HL-60 (cell line): Measurements from ENCODE around the gene PRM1.

ENCODE experiments used
- DNase-seq, 2 experiments: peaks; one replicate each; pipeline ENCODE4 v3.0.0-alpha.2; 2010 to 2020; ENCODE audit warnings: low read depth in 1 of 2, low spot score in 1 of 2
- H3K27ac ChIP-seq: fragments of 250-450 bp; sonication (Bioruptor Pico); replicated peaks from 2 replicates; pipeline ENCODE4 v1.5.1; 2020; ENCODE audit warnings: mild to moderate bottlenecking, moderate library complexity
- H3K27me3 ChIP-seq: fragments of 250-450 bp; sonication (Bioruptor Pico); 2 replicates; pipeline ENCODE4 v1.5.1; 2021; ENCODE audit warnings: mild to moderate bottlenecking, moderate library complexity; ENCODE audit not compliant: insufficient read depth, poor library complexity, severe bottlenecking
- H3K4me3 ChIP-seq: replicated peaks from 2 replicates; pipeline ENCODE4 v1.5.1; 2011; ENCODE audit warnings: mild to moderate bottlenecking, control low read depth, low read length; ENCODE audit not compliant: insufficient read depth
- GABPA ChIP-seq: IDR thresholded peaks from 2 replicates; pipeline ENCODE4 v1.6.1; 2012; ENCODE audit warnings: low read depth
- POLR2AphosphoS5 ChIP-seq: IDR thresholded peaks from 2 replicates; pipeline ENCODE4 v1.6.1; 2012; ENCODE audit warnings: low read depth
- REST ChIP-seq: IDR thresholded peaks from 2 replicates; pipeline ENCODE4 v1.6.1; 2012; ENCODE audit warnings: low read depth; ENCODE audit not compliant: insufficient replicate concordance
- SPI1 ChIP-seq: IDR thresholded peaks from 2 replicates; pipeline ENCODE4 v1.6.1; 2012; ENCODE audit warnings: low read depth, mild to moderate bottlenecking, borderline replicate concordance
- TF ChIP-seq, protein P1 (sequence below): IDR thresholded peaks from one replicate; pipeline ENCODE4 v1.5.1; 2011; ENCODE audit warnings: low read length, control low read depth, inconsistent platforms; ENCODE audit not compliant: insufficient read depth

The PRM1 gene

DNA sequence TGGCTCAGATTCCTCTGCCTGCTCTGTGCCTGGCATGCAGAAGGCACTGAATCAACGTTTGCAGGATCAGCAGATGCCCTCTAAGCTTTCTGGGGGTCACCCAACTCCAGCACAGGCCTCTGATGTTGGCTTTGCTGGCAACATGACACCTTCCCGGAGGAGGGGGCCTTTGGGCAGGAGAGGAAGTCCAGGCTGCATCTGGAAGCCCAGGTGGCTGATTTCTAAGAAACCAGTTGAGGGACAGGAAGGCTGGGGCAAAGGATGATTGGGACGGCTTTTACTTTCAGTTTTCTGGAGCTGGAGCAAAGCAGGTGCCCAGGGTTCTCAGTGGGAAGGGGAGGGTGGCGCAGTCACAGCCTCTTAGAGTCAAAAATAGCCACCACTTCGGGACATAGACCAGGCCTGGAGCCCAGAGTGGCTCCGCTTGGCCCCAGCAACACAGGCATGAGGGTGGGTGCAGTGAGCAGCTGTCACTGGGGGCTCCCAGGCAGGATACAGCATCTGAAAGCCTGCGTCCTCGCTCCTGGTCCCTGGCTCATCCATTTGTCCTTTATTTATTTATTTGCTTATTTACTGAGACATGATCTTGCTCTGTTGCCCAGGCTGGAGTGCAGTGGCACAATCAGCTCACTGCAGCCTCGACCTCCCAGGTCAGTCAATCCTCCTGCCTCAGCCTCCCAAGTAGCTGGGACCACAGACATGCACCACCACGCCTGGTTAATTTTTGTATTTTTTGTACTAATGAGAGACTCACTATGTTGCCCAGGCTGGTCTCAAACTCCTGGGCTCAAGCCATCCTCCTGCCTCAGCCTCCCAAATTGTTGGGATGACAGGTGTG, 40.3 kb downstream of the PRM1 start:
- no peaks in the 10 kb centered on the region for H3K27me3 ChIP-seq
- no peak for DNase-seq
- TF ChIP-seq GABPA (no peak), POLR2AphosphoS5 (no peak), SPI1 (no peak; the same call in 1 of the 2 replicates), REST (no peak)
- TF ChIP-seq, protein P1, sequence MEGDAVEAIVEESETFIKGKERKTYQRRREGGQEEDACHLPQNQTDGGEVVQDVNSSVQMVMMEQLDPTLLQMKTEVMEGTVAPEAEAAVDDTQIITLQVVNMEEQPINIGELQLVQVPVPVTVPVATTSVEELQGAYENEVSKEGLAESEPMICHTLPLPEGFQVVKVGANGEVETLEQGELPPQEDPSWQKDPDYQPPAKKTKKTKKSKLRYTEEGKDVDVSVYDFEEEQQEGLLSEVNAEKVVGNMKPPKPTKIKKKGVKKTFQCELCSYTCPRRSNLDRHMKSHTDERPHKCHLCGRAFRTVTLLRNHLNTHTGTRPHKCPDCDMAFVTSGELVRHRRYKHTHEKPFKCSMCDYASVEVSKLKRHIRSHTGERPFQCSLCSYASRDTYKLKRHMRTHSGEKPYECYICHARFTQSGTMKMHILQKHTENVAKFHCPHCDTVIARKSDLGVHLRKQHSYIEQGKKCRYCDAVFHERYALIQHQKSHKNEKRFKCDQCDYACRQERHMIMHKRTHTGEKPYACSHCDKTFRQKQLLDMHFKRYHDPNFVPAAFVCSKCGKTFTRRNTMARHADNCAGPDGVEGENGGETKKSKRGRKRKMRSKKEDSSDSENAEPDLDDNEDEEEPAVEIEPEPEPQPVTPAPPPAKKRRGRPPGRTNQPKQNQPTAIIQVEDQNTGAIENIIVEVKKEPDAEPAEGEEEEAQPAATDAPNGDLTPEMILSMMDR, result no peak
- no peak overlapping the region for H3K4me3 ChIP-seq
- no peak overlapping the region for H3K27ac ChIP-seq

- Histone ChIP-seq H3K4me3 (no peak overlapping the region), H3K27ac (no peak overlapping the region), H3K27me3 (no peaks in the 10 kb centered on the region)
- TF ChIP-seq, protein P1, result no peak
- TF ChIP-seq GABPA, result no peak
- no peak for TF ChIP-seq REST
- no peak for TF ChIP-seq POLR2AphosphoS5
- no peak for TF ChIP-seq SPI1
- DNase-seq, result no peak
Observed at GRCh38 chr16:11239644-11240632, 41.2 kb downstream of the PRM1 start.

- Histone ChIP-seq H3K27ac (no peak overlapping the region), H3K4me3 (no peak overlapping the region), H3K27me3 (no peaks in the 10 kb centered on the region)
- no peak for TF ChIP-seq SPI1
- TF ChIP-seq POLR2AphosphoS5, result no peak
- TF ChIP-seq, protein P1, result no peak
- DNase-seq, result no peak
Observed at GRCh38 chr16:11238272-11239202, 42.6 kb downstream of the PRM1 start.
